Peyer's patch (tissue), 4 donors: ENCODE data around the gene ASPG. TPM values are rescaled to one million over a fixed set of nuclear protein-coding genes. Genes with fewer than 3 reads are reported as not detected.

ENCODE experiments used
- DNase-seq, 3 donors: peaks; one replicate each; pipeline ENCODE4 v3.0.0-alpha.2; 2017 to 2019
- H3K27ac ChIP-seq, 4 donors: fragments of 200-600 bp; sonication (generic); one replicate each; pipeline ENCODE4 v1.5.1; 2016 to 2019
- H3K27me3 ChIP-seq, 2 donors: fragments of 200-600 bp; sonication (generic); one replicate each; pipeline ENCODE4 v1.5.1; 2019
- H3K36me3 ChIP-seq, 3 donors: fragments of 200-600 bp; sonication (generic); one replicate each; pipeline ENCODE4 v1.5.1; 2016 to 2019
- H3K4me1 ChIP-seq, 4 donors: fragments of 200-600 bp; sonication (generic); one replicate each; pipeline ENCODE4 v1.5.1; 2016 to 2019
- H3K4me3 ChIP-seq, 4 donors: fragments of 200-600 bp; sonication (generic); 1 replicate in 3 of 4; 2 replicates in 1 of 4; pipeline ENCODE4 v1.5.1; 2016 to 2019; ENCODE audit warnings: mild to moderate bottlenecking in 1 of 4
- H3K9me3 ChIP-seq, 4 donors: fragments of 200-600 bp; sonication (generic); one replicate each; pipeline ENCODE4 v1.5.1; 2016 to 2019; ENCODE audit warnings: mild to moderate bottlenecking in 1 of 4
- CTCF ChIP-seq, 6 experiments: fragments of 450-650 bp in 4 of 6; fragments of 200-600 bp in 2 of 6; sonication (generic) in 1 of 6; IDR thresholded peaks; one replicate each; pipeline ENCODE4 v1.5.1; 2017 to 2019; ENCODE audit warnings: antibody characterized with exemption in 6 of 6, mild to moderate bottlenecking in 3 of 6, moderate library complexity in 1 of 6
- POLR2A ChIP-seq, 2 donors: fragments of 450-650 bp; IDR thresholded peaks; one replicate each; pipeline ENCODE4 v1.5.1; 2017; ENCODE audit warnings: antibody characterized with exemption in 2 of 2, mild to moderate bottlenecking in 2 of 2, moderate library complexity in 2 of 2
- total RNA-seq, 4 donors: library from RNA; depleted of rRNA; stranded (reverse); fragments of >200 nt; gene quantifications; one replicate each; pipeline ENCODE4 v1.1.0, GENCODE V29; 2016

Gene ASPG
- total RNA-seq, 4 donors from 2014 or later, result 1.2 to 7.4 (median 2.3) TPM; not detected in 1

- Histone ChIP-seq H3K36me3 (no peaks in the 10 kb centered on the region), H3K4me1 (no peaks in the 10 kb centered on the region), H3K9me3 (no peaks in the 10 kb centered on the region), H3K27ac (no peak overlapping the region), H3K27me3 (no peaks in the 10 kb centered on the region), H3K4me3 (no peak overlapping the region)
- no peak for TF ChIP-seq POLR2A (IDR thresholded peaks at IDR 0.05)
- TF ChIP-seq CTCF (IDR thresholded peaks at IDR 0.05), result no peak
- no peak for DNase-seq
These were observed 70.6 kb downstream of the ASPG start for GRCh38 chr14:104156142-104156541.

GRCh38 chr14:104157016-104157928 lies 71.8 kb downstream of the ASPG start:
- no peak overlapping the region for H3K27ac ChIP-seq
- H3K36me3 ChIP-seq, result no peaks in the 10 kb centered on the region
- no peaks in the 10 kb centered on the region for H3K27me3 ChIP-seq
- H3K4me3 ChIP-seq, result no peak overlapping the region
- TF ChIP-seq CTCF (IDR thresholded peaks at IDR 0.05) (peak in 3 of 6 experiments; percentile 30 to 42 (median 36)), POLR2A (IDR thresholded peaks at IDR 0.05) (no peak)
- no peaks in the 10 kb centered on the region for H3K4me1 ChIP-seq
- no peak for DNase-seq
- no peaks in the 10 kb centered on the region for H3K9me3 ChIP-seq

- Histone ChIP-seq H3K4me3 (no peak overlapping the region), H3K27me3 (no peaks in the 10 kb centered on the region), H3K27ac (no peak overlapping the region), H3K9me3 (no peaks in the 10 kb centered on the region), H3K36me3 (no peaks in the 10 kb centered on the region), H3K4me1 (no peaks in the 10 kb centered on the region)
- no peak for DNase-seq
- no peak for TF ChIP-seq POLR2A (IDR thresholded peaks at IDR 0.05)
- TF ChIP-seq CTCF (IDR thresholded peaks at IDR 0.05), result no peak
These were observed 73.6 kb downstream of the ASPG start for GRCh38 chr14:104158827-104159798.

GRCh38 chr14:104159990-104160389 lies 74.5 kb downstream of the ASPG start:
- H3K36me3 ChIP-seq, result no peaks in the 10 kb centered on the region
- H3K4me3 ChIP-seq, result no peak overlapping the region
- no peaks in the 10 kb centered on the region for H3K27me3 ChIP-seq
- H3K4me1 ChIP-seq, result no peaks in the 10 kb centered on the region
- no peak for TF ChIP-seq POLR2A (IDR thresholded peaks at IDR 0.05)
- TF ChIP-seq CTCF (IDR thresholded peaks at IDR 0.05), result no peak
- DNase-seq, result no peak
- H3K9me3 ChIP-seq, result no peaks in the 10 kb centered on the region
- H3K27ac ChIP-seq, result no peak overlapping the region

- DNase-seq, result no peak
- Histone ChIP-seq H3K4me1 (no peaks in the 10 kb centered on the region), H3K27ac (no peak overlapping the region), H3K4me3 (no peak overlapping the region), H3K9me3 (no peaks in the 10 kb centered on the region), H3K36me3 (no peaks in the 10 kb centered on the region), H3K27me3 (no peaks in the 10 kb centered on the region)
- no peak for TF ChIP-seq POLR2A (IDR thresholded peaks at IDR 0.05)
- TF ChIP-seq CTCF (IDR thresholded peaks at IDR 0.05), result no peak
These were observed 76.3 kb downstream of the ASPG start for GRCh38 chr14:104161602-104162367.
